Cerebellar nuclear complex (tissue), 1 donor: ENCODE data around the gene MUS81.
A peak's percentile ranks its signal among the peaks of the same experiment; 100 is the strongest.
"Not testable (repeated sequence)": the region's sequence is repeated elsewhere in the genome, so short reads cannot be mapped to it uniquely, and the experiment has no call there.

Experiments used
- DNase-seq, 2 experiments: peaks; one replicate each; lab custom pipeline; 2025; lab: John Stamatoyannopoulos, UW

Gene MUS81

GRCh38 chr11:65860278-65861164 lies at the start of gene MUS81:
TSS of gene MUS81 (plus strand) at chr11:65860433. CDS start at chr11:65860754, 321 bp downstream.
- peak; percentile 64 to 82 for DNase-seq

- no peak for DNase-seq
Measured at GRCh38 chr11:65811764-65812475, 48.3 kb upstream of the MUS81 start.

- no peak for DNase-seq
Measured at GRCh38 chr11:65814131-65814985, 45.9 kb upstream of the MUS81 start.

GRCh38 chr11:65814986-65815565 lies 45.2 kb upstream of the MUS81 start:
- no peak for DNase-seq

GRCh38 chr11:65816696-65817095 lies 43.5 kb upstream of the MUS81 start:
- no peak for DNase-seq

- DNase-seq: no peak
Measured at GRCh38 chr11:65817312-65817834, 42.9 kb upstream of the MUS81 start.

- peak; percentile 38 to 42 for DNase-seq
Measured at GRCh38 chr11:65817835-65818680, 42.2 kb upstream of the MUS81 start.

GRCh38 chr11:65821107-65821506 lies 39.1 kb upstream of the MUS81 start:
- no peak for DNase-seq

GRCh38 chr11:65822776-65823528 lies 37.3 kb upstream of the MUS81 start:
- DNase-seq: no peak

- no peak for DNase-seq
Measured at GRCh38 chr11:65826984-65827735, 33.1 kb upstream of the MUS81 start.

GRCh38 chr11:65829459-65829858 lies 30.8 kb upstream of the MUS81 start:
- no peak for DNase-seq

- not testable (repeated sequence) for DNase-seq
Measured at GRCh38 chr11:65832231-65832630, 28.0 kb upstream of the MUS81 start.

GRCh38 chr11:65833297-65834030 lies 26.8 kb upstream of the MUS81 start, which contains the start of gene SNX32:
TSS of gene SNX32 (plus strand) at chr11:65833963. CDS start at chr11:65834066, 103 bp downstream.
- peak; percentile 76 to 96 for DNase-seq

- DNase-seq: no peak
Measured at GRCh38 chr11:65834202-65834601, 26.0 kb upstream of the MUS81 start.

- no peak for DNase-seq
Measured at GRCh38 chr11:65842144-65842543, 18.1 kb upstream of the MUS81 start.

GRCh38 chr11:65843811-65844210 lies 16.4 kb upstream of the MUS81 start:
- DNase-seq: no peak

GRCh38 chr11:65844231-65844872 lies 15.9 kb upstream of the MUS81 start:
- DNase-seq: no peak

GRCh38 chr11:65847746-65848145 lies 12.5 kb upstream of the MUS81 start:
- DNase-seq: no peak
